Measurements from ENCODE around the gene MAMDC2.

GRCh38 chr9:70035691-70036090 lies 8.0 kb upstream of the MAMDC2 start:
- TF ChIP-seq EP300 (IDR thresholded peaks at IDR 0.05) (no peak), POLR2AphosphoS5 (IDR thresholded peaks at IDR 0.05) (no peak)

Data from gastroesophageal sphincter (tissue), 2 donors.